ENCODE measurements around the gene SFRP5.

DNA sequence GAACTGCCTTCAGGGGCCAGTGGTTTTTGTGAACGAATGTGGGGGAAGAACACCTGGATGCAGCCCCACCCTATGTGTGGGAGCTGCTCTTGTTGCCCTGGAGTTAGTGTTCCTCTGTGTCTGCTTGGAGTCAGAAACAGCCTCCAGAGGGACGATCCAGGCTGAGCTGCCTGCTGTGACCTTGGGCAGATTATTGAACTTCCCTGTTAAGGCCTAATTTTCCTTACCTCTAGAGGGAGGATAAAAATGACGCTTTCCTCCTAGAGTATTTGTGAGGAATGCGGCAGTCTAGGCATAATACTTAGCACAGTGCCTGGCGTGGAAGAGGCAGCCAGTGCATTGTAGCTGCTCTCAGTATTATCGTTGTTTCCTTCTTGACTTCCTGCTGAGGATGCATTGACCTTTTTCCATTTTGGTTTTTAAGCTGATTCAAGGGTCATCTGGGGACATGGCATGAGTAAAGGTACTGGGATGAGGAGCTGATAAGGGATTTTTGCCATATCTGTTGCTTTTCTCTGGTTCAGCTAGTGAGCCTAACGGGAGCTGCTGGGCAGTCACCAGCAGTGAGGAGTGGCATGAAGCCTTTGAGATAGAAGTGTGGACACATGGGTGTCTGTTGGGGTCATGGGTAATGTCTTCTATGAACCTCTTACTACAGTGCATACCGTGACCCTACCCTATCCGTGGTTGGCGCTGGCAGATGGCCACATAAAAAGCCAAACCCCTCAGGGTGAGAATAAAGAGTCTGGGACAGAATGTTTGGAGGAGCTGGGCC, 28.4 kb downstream of the SFRP5 start:
- TF ChIP-seq, protein P1, sequence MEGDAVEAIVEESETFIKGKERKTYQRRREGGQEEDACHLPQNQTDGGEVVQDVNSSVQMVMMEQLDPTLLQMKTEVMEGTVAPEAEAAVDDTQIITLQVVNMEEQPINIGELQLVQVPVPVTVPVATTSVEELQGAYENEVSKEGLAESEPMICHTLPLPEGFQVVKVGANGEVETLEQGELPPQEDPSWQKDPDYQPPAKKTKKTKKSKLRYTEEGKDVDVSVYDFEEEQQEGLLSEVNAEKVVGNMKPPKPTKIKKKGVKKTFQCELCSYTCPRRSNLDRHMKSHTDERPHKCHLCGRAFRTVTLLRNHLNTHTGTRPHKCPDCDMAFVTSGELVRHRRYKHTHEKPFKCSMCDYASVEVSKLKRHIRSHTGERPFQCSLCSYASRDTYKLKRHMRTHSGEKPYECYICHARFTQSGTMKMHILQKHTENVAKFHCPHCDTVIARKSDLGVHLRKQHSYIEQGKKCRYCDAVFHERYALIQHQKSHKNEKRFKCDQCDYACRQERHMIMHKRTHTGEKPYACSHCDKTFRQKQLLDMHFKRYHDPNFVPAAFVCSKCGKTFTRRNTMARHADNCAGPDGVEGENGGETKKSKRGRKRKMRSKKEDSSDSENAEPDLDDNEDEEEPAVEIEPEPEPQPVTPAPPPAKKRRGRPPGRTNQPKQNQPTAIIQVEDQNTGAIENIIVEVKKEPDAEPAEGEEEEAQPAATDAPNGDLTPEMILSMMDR (IDR thresholded peaks at IDR 0.05), result no peak
- TF ChIP-seq POLR2AphosphoS5 (IDR thresholded peaks at IDR 0.05; ENCODE audit: insufficient read depth in 1 of 2, low read depth in 1 of 2) (no peak), POLR2A (IDR thresholded peaks at IDR 0.05) (no peak)

All from vagina (tissue), 2 donors.